NCI-H460 (cell line): Measurements from ENCODE around the gene PAQR5. TPM values are rescaled to one million over a fixed set of nuclear protein-coding genes. Genes with fewer than 3 reads are reported as not detected.

Source experiments
- DNase-seq: peaks from one replicate; pipeline ENCODE4 v3.0.0-alpha.2; 2016; ENCODE audit warnings: low read depth; ENCODE audit errors: extremely low read depth
- total RNA-seq: library from RNA; depleted of rRNA; stranded (reverse); fragments of >200 nt; shearing (Covaris generic); gene quantifications from 2 replicates; pipeline ENCODE4 v1.2.3, GENCODE V29; 2014; rRNA removed

Gene PAQR5
- total RNA-seq, 1 experiment from 2014 or later: 8.8 TPM

DNA sequence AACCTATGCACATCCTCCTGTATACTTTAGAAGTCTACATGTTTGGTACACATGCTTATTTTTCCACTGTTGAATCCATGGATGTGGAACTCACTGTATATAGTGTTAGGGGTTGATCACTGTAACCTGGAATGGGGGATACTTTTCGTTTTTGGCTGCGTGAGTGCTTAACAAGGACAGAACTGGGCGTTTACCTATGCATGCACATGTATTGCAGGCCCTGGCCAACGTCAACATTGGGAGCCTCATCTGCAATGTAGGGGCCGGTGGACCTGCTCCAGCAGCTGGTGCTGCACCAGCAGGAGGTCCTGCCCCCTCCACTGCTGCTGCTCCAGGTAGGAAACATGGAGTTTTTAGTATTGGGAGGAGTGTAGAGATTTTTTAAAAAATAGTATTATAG is 156.2 kb downstream of the PAQR5 start:
- no peak for DNase-seq

GRCh38 chr15:69456208-69457166 is 157.8 kb downstream of the PAQR5 start:
- no peak for DNase-seq

Other genes with a start within 250 kb of the PAQR5 start
- 95.2 and 115 TPM in 2 replicates for gene GLCE, start 138.3 kb upstream of the PAQR5 start, total RNA-seq
- gene KIF23, start 115.4 kb downstream of the PAQR5 start, total RNA-seq: 54.1 and 60.9 TPM in 2 replicates
- gene RPLP1, start 153.9 kb downstream of the PAQR5 start, total RNA-seq: 496 and 511 TPM in 2 replicates